Measurements from ENCODE around the gene TUT4.

DNA sequence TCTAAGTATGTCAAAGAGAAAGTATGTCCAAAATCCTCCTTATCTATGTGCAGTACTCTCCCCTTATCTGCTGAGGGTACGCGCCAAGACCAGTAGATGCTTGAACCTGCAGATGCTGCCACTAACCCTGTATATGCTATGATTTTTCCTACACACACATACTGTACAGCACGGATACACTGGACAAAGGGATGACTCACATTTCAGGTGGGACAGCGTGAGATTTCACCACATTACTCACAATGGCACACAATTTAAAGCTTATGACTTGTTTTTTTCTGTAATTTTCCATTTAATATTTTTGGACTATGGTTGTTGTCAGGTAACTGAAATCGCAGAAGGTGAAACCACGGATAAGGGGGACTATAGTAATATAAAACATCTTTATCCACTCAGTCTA, 152.8 kb downstream of the TUT4 start:
- TF ChIP-seq POLR2A (IDR thresholded peaks at IDR 0.05) (no peak), CTCF (IDR thresholded peaks at IDR 0.05 in 8 of 11, conservative IDR thresholded peaks at IDR 0.05 in 3 of 11) (no peak)
